AG09319 (cell line): ENCODE measurements around the gene TMEM39B.
A peak's percentile ranks its signal among the peaks of the same experiment; 100 is the strongest.
"Not testable (repeated sequence)": the region's sequence is repeated elsewhere in the genome, so short reads cannot be mapped to it uniquely, and the experiment has no call there.

ENCODE experiments used
- DNase-seq: peaks from one replicate; pipeline ENCODE4 v3.0.0-alpha.2; 2010; ENCODE audit warnings: low read depth; ENCODE audit errors: extremely low read depth
- CTCF ChIP-seq: IDR thresholded peaks from 2 replicates; pipeline ENCODE4 v1.5.1; 2011; ENCODE audit warnings: low read depth, mild to moderate bottlenecking, inconsistent platforms, low read length, moderate library complexity

Gene TMEM39B

GRCh38 chr1:32128479-32128878 is 55.7 kb downstream of the TMEM39B start:
- no peak for DNase-seq
- no peak for TF ChIP-seq CTCF

- no peak for DNase-seq
- TF ChIP-seq CTCF, result no peak
These were observed 56.2 kb downstream of the TMEM39B start for GRCh38 chr1:32128964-32129363.

GRCh38 chr1:32133950-32134280 is 61.2 kb downstream of the TMEM39B start:
- DNase-seq, result not testable (repeated sequence)

GRCh38 chr1:32137111-32137510 is 64.4 kb downstream of the TMEM39B start:
- no peak for TF ChIP-seq CTCF

GRCh38 chr1:32138965-32139364 is 66.2 kb downstream of the TMEM39B start:
- no peak for TF ChIP-seq CTCF
- no peak for DNase-seq

More at GRCh38 chr1:32137111-32137510, 64.4 kb downstream of the TMEM39B start:
- no peak for DNase-seq

- peak; percentile 62 for DNase-seq
These were observed 69.9 kb downstream of the TMEM39B start for GRCh38 chr1:32142446-32143301.

GRCh38 chr1:32143302-32143695 is 70.6 kb downstream of the TMEM39B start:
- not testable (repeated sequence) for DNase-seq

More at GRCh38 chr1:32142446-32143301, 69.9 kb downstream of the TMEM39B start:
- TF ChIP-seq CTCF, result no peak

GRCh38 chr1:32144033-32144432 is 71.3 kb downstream of the TMEM39B start:
- no peak for DNase-seq
- TF ChIP-seq CTCF, result no peak

GRCh38 chr1:32147799-32148198 is 75.1 kb downstream of the TMEM39B start:
- DNase-seq, result not testable (repeated sequence)
